HL-60 (cell line): ENCODE data around the gene SGSM1.

Source experiments
- GABPA ChIP-seq: IDR thresholded peaks from 2 replicates; pipeline ENCODE4 v1.6.1; 2012; ENCODE audit warnings: low read depth
- POLR2AphosphoS5 ChIP-seq: IDR thresholded peaks from 2 replicates; pipeline ENCODE4 v1.6.1; 2012; ENCODE audit warnings: low read depth
- REST ChIP-seq: IDR thresholded peaks from 2 replicates; pipeline ENCODE4 v1.6.1; 2012; ENCODE audit warnings: low read depth; ENCODE audit not compliant: insufficient replicate concordance
- TF ChIP-seq, protein P1 (sequence below): IDR thresholded peaks from one replicate; pipeline ENCODE4 v1.5.1; 2011; ENCODE audit warnings: low read length, control low read depth, inconsistent platforms; ENCODE audit not compliant: insufficient read depth

DNA sequence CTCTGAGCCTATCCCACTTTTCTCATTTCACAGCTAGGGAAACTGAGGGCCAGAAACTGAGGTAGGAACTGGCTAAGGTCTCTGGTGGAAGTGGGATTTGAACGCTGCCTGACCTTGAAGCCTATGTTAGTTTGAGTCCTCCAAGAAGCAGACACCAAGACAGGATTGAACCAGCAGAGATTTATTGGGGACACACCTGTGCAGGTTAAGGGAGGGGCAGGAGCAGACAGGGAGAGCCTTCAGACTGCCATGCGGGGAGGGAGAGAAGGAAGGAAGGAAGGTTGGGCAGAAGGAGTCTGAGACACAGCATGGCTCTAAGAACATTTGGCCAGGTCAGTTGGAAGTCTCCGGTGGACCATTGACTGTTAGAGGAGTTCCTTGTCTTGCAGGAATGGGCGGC lies 59.5 kb downstream of the SGSM1 start:
- TF ChIP-seq, protein P1, sequence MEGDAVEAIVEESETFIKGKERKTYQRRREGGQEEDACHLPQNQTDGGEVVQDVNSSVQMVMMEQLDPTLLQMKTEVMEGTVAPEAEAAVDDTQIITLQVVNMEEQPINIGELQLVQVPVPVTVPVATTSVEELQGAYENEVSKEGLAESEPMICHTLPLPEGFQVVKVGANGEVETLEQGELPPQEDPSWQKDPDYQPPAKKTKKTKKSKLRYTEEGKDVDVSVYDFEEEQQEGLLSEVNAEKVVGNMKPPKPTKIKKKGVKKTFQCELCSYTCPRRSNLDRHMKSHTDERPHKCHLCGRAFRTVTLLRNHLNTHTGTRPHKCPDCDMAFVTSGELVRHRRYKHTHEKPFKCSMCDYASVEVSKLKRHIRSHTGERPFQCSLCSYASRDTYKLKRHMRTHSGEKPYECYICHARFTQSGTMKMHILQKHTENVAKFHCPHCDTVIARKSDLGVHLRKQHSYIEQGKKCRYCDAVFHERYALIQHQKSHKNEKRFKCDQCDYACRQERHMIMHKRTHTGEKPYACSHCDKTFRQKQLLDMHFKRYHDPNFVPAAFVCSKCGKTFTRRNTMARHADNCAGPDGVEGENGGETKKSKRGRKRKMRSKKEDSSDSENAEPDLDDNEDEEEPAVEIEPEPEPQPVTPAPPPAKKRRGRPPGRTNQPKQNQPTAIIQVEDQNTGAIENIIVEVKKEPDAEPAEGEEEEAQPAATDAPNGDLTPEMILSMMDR = no peak
- TF ChIP-seq REST = no peak
- no peak for TF ChIP-seq POLR2AphosphoS5
- TF ChIP-seq GABPA = no peak
